Hepatocyte (in vitro differentiated cells): ENCODE data around the gene FIBP.

Source experiments
- EZH2 ChIP-seq: fragments of 200-600 bp; sonication (generic); IDR thresholded peaks from 2 replicates; pipeline ENCODE4 v1.6.1; 2016; ENCODE audit warnings: antibody characterized with exemption, mild to moderate bottlenecking, borderline replicate concordance
- EZH2phosphoT487 ChIP-seq: fragments of 200-600 bp; sonication (generic); IDR thresholded peaks from one replicate; pipeline ENCODE4 v1.6.1; 2018; ENCODE audit warnings: antibody characterized with exemption, mild to moderate bottlenecking, low read depth, moderate library complexity; ENCODE audit not compliant: unreplicated experiment, severe bottlenecking
- TF ChIP-seq, protein P1 (sequence below): fragments of 200-600 bp; sonication (generic); IDR thresholded peaks from 2 replicates; pipeline ENCODE4 v1.5.1; 2016; ENCODE audit warnings: antibody characterized with exemption, mild to moderate bottlenecking; ENCODE audit not compliant: poor library complexity

DNA sequence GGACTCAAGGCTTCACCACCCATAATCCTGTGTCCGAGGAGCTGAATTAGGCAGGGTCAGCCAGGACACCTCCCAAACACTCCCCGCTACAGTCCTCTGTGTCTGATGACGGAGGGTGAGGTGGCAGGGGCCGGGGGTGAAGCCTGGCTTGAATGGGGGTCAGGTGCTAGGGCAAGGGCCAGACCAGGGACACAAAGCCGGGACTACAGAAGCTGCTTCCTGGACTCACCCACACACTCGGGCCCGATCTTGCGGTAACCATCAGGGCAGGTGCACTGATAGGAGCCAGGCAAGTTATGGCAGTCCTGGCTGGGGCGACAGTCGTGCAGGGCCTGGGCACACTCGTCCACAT lies 18.0 kb downstream of the FIBP start:
- TF ChIP-seq, protein P1, sequence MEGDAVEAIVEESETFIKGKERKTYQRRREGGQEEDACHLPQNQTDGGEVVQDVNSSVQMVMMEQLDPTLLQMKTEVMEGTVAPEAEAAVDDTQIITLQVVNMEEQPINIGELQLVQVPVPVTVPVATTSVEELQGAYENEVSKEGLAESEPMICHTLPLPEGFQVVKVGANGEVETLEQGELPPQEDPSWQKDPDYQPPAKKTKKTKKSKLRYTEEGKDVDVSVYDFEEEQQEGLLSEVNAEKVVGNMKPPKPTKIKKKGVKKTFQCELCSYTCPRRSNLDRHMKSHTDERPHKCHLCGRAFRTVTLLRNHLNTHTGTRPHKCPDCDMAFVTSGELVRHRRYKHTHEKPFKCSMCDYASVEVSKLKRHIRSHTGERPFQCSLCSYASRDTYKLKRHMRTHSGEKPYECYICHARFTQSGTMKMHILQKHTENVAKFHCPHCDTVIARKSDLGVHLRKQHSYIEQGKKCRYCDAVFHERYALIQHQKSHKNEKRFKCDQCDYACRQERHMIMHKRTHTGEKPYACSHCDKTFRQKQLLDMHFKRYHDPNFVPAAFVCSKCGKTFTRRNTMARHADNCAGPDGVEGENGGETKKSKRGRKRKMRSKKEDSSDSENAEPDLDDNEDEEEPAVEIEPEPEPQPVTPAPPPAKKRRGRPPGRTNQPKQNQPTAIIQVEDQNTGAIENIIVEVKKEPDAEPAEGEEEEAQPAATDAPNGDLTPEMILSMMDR: no peak
- TF ChIP-seq EZH2 (no peak), EZH2phosphoT487 (no peak)
